ENCODE results near the gene CTU2. TPM values are rescaled to one million over a fixed set of nuclear protein-coding genes. Genes with fewer than 3 reads are reported as not detected.

The CTU2 gene
- total RNA-seq, 4 donors from 2014 or later: 9.4 to 9.9 (median 9.5) TPM

DNA sequence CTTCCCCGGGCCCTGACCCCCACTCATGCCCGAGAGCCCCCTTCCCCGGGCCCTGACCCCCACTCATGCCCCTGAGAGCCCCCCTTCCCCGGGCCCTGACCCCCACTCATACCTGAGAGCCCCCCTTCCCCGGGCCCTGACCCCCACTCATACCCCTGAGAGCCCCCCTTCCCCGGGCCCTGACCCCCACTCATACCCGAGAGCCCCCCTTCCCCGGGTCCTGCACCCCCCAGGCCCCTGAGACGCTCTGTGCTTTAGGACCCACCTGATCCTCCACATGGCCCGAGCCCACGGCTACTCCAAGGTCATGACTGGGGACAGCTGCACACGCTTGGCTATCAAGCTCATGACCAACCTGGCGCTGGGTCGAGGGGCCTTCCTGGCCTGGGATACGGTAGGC lies 6.8 kb downstream of the CTU2 start:
- intact Hi-C loops (cut with DNase I; ENCODE audit: low total_unique reads): no loop called here
- WGBS, 2 donors: no CpG with 5 or more reads among the region's 15 CpGs
- TF ChIP-seq, protein P1, sequence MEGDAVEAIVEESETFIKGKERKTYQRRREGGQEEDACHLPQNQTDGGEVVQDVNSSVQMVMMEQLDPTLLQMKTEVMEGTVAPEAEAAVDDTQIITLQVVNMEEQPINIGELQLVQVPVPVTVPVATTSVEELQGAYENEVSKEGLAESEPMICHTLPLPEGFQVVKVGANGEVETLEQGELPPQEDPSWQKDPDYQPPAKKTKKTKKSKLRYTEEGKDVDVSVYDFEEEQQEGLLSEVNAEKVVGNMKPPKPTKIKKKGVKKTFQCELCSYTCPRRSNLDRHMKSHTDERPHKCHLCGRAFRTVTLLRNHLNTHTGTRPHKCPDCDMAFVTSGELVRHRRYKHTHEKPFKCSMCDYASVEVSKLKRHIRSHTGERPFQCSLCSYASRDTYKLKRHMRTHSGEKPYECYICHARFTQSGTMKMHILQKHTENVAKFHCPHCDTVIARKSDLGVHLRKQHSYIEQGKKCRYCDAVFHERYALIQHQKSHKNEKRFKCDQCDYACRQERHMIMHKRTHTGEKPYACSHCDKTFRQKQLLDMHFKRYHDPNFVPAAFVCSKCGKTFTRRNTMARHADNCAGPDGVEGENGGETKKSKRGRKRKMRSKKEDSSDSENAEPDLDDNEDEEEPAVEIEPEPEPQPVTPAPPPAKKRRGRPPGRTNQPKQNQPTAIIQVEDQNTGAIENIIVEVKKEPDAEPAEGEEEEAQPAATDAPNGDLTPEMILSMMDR (IDR thresholded peaks at IDR 0.05): no peak
- no peak for TF ChIP-seq POLR2A (IDR thresholded peaks at IDR 0.05)

GRCh38 chr16:88713568-88714419 lies 7.5 kb downstream of the CTU2 start:
- 78 to 83% methylated on average over 16 to 28 of the region's 30 CpGs for WGBS, 2 donors
- TF ChIP-seq, protein P1 (IDR thresholded peaks at IDR 0.05): no peak
- no peak for TF ChIP-seq POLR2A (IDR thresholded peaks at IDR 0.05)
- intact Hi-C loops (cut with DNase I; ENCODE audit: low total_unique reads): no loop called here
- no peak overlapping the region for H3K4me3 ChIP-seq (ENCODE audit: low read depth, poor library complexity, severe bottlenecking)
- DNase-seq (ENCODE audit: low spot score in 2 of 2): no peak

More for the DNA sequence above, 6.8 kb downstream of the CTU2 start:
- H3K4me3 ChIP-seq (ENCODE audit: low read depth, poor library complexity, severe bottlenecking): no peak overlapping the region
- DNase-seq (ENCODE audit: low spot score in 2 of 2): no peak

GRCh38 chr16:88714420-88715302 lies 8.4 kb downstream of the CTU2 start:
- no peak overlapping the region for H3K4me3 ChIP-seq (ENCODE audit: low read depth, poor library complexity, severe bottlenecking)
- intact Hi-C loops (cut with DNase I; ENCODE audit: low total_unique reads): no loop called here
- WGBS, 2 donors: 90 to 91% methylated on average over 37 to 38 of the region's 42 CpGs
- TF ChIP-seq, protein P1 (IDR thresholded peaks at IDR 0.05): no peak
- TF ChIP-seq POLR2A (IDR thresholded peaks at IDR 0.05): no peak
- no peak for DNase-seq (ENCODE audit: low spot score in 2 of 2)

DNA sequence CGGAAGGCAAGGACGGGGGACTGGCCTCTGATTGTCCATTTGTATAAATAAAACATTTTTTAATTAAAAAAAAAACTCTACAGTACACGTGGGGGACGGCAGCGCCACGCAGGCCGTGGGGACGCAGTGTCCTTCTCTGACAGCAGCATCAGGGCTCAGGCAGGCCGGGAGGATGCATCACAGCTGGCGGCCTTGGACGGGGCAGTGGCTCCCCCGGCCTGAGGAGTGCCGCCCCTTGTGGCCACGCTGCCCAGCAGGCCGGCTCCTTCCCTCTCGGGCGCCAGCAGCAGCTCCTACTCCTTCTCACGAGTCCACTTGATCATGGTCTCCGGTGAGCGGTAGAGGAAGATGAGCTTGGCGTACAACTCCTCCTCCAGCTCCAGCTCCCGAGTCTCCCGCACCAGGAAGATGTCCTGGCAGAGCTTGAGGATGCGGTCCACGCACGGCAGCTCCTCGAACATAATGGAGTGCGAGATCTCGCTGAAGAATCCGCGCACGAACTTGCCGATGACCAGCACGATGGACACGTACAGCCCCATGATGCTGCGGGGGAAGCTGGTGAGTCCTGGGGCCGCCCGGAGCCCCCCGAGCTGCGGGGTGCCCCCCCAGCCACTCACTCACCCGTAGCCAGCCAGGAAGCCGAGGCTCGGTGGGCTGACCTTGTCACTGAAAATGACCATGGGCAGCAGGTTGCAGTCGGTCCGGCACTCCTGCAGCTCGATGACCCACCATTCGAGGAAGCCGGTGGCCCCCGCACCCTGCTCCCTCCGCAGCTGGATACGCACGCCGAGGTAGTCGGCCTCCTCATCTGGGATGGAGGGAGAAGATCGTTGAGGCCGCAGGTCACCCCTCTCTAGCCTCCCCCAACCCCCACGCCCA lies 9.2 kb downstream of the CTU2 start:
- TF ChIP-seq, protein P1 (IDR thresholded peaks at IDR 0.05): no peak
- TF ChIP-seq POLR2A (IDR thresholded peaks at IDR 0.05): no peak
- H3K4me3 ChIP-seq (ENCODE audit: low read depth, poor library complexity, severe bottlenecking): no peak overlapping the region
- WGBS, 2 donors: 90 to 95% methylated on average over 47 to 56 of the region's 57 CpGs
- no peak for DNase-seq (ENCODE audit: low spot score in 2 of 2)
- intact Hi-C loops (cut with DNase I; ENCODE audit: low total_unique reads): no loop called here

GRCh38 chr16:88716201-88716600 lies 9.9 kb downstream of the CTU2 start:
- TF ChIP-seq POLR2A (IDR thresholded peaks at IDR 0.05): no peak
- TF ChIP-seq, protein P1 (IDR thresholded peaks at IDR 0.05): no peak
- H3K4me3 ChIP-seq (ENCODE audit: low read depth, poor library complexity, severe bottlenecking): no peak overlapping the region
- DNase-seq (ENCODE audit: low spot score in 2 of 2): no peak
- intact Hi-C loops (cut with DNase I; ENCODE audit: low total_unique reads): no loop called here
- WGBS, 2 donors: 91 to 92% methylated on average over 10 to 15 of the region's 15 CpGs
